22Rv1 (cell line): ENCODE measurements around the gene TSPOAP1.
A peak's percentile ranks its signal among the peaks of the same experiment; 100 is the strongest.

Experiments used
- CTCF ChIP-seq: fragments of 450-650 bp; IDR thresholded peaks from 2 replicates; pipeline ENCODE4 v1.5.1; 2017; ENCODE audit warnings: mild to moderate bottlenecking
- ZFX ChIP-seq: fragments of 450-650 bp; IDR thresholded peaks from 2 replicates; pipeline ENCODE4 v1.6.1; 2017; ENCODE audit warnings: antibody characterized with exemption, borderline replicate concordance

DNA sequence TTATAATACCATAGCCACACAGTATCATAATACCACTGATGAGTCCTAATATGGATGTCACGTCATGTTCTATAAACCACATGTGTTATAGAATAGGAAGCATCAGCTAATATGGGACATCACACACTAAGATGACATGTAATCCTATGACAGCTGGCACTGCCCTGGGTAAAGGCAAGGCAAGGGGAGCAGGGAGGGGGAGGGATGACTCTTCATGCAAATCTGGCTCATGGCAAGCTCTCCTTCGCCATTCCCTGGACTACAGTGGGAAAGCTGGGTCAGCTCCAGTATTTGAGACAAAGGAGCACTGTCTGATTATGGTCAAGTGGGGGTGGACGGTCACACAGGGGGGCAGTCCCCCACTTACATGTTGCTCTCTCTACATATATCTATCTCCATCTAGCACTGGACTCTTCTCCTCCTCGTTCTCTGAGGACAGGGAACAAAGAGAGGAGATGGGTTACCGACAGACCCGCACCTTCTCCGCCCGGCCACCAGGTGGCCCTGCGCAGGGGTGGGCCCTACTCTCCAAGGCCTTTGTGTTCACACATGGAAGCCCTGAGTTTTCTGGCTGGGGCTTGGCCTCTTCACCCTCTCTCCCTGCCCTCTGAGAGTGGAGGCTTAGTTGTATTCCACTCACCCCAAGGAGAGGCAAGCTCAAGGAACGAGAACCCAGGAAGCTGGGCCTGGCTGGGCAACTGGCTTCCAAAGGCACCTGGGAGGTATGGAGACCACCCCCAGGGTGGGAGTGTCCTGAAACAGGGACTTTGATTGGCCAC lies 24.4 kb downstream of the TSPOAP1 start:
- peak; percentile 93 for TF ChIP-seq CTCF
- TF ChIP-seq ZFX = no peak
